GM18907 (cell line): Measurements from ENCODE around the gene KLF8.

Source experiments
- ATAC-seq: cut with Tn5 transposase; IDR thresholded peaks from one replicate; pipeline ENCODE4 v1.9.1; 2021; ENCODE audit warnings: mild to moderate bottlenecking, moderate library complexity; ENCODE audit not compliant: unreplicated experiment

The KLF8 gene

GRCh38 chrX:56309881-56310280 lies 77.7 kb downstream of the KLF8 start:
- no peak for ATAC-seq

- no peak for ATAC-seq
Measured at GRCh38 chrX:56310581-56310980, 78.4 kb downstream of the KLF8 start.

GRCh38 chrX:56313308-56313707 lies 81.2 kb downstream of the KLF8 start:
- ATAC-seq, result no peak

GRCh38 chrX:56314334-56314733 lies 82.2 kb downstream of the KLF8 start:
- ATAC-seq, result no peak

- no peak for ATAC-seq
Measured at GRCh38 chrX:56318076-56318475, 85.9 kb downstream of the KLF8 start.

GRCh38 chrX:56319165-56319564 lies 87.0 kb downstream of the KLF8 start:
- no peak for ATAC-seq
